Occipital lobe (tissue), 2 donors: ENCODE measurements around the gene LIPM. TPM values are rescaled to one million over a fixed set of nuclear protein-coding genes. Genes with fewer than 3 reads are reported as not detected.
A peak's percentile ranks its signal among the peaks of the same experiment; 100 is the strongest.

Experiments used
- DNase-seq: peaks from one replicate; lab custom pipeline; 2025; lab: John Stamatoyannopoulos, UW
- total RNA-seq: library from RNA; depleted of rRNA; stranded (reverse); fragments of >200 nt; gene quantifications from one replicate; pipeline ENCODE4 v1.2.3, GENCODE V29; 2014

The LIPM gene
- total RNA-seq, 1 donor from 2014 or later = not detected

- DNase-seq = no peak
Observed at GRCh38 chr10:88800152-88801125, 2.1 kb upstream of the LIPM start.

- no peak for DNase-seq
Observed at GRCh38 chr10:88803641-88804040, 1.1 kb downstream of the LIPM start.

- DNase-seq = no peak
Observed at GRCh38 chr10:88804083-88804812, 1.7 kb downstream of the LIPM start.

DNA sequence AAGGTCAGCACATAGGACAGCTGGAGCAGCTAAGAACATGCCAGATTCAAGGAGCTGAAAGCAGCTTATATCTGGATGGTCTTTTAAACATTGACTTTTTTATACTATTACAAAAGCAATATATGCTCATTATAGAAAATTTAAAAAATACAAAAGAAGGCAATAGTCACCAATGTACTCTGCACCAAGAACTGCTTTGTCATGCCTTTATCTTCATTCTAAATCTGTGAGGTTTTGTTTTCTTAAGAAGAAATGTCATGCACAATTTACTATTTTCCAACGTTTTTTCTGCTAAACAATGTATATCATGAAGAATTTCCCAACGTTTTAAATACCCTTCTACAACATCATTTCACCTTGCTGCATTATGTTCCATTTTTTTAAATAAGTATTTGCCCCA lies 2.8 kb downstream of the LIPM start:
- DNase-seq = no peak

GRCh38 chr10:88805924-88806323 lies 3.4 kb downstream of the LIPM start:
- DNase-seq = no peak

DNA sequence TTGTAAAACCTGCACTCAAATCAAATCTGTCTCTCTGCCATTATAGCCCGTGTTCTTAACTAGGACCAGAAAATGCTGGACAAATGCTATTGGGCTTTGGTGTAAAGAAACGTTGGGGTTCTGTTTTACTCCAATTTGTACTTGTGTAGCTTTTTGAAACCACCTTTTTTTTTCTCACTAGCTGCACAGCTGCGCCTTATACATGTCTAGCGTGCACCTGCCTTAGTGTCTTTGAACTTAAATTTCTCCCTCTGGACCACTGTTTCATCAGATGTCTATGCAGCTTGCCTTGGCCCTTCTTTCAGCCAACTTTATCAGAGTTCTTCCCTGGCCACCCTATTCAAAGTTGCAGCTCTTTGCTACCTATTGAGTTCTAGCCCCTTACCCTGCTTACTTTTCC lies 7.1 kb downstream of the LIPM start:
- no peak for DNase-seq

DNA sequence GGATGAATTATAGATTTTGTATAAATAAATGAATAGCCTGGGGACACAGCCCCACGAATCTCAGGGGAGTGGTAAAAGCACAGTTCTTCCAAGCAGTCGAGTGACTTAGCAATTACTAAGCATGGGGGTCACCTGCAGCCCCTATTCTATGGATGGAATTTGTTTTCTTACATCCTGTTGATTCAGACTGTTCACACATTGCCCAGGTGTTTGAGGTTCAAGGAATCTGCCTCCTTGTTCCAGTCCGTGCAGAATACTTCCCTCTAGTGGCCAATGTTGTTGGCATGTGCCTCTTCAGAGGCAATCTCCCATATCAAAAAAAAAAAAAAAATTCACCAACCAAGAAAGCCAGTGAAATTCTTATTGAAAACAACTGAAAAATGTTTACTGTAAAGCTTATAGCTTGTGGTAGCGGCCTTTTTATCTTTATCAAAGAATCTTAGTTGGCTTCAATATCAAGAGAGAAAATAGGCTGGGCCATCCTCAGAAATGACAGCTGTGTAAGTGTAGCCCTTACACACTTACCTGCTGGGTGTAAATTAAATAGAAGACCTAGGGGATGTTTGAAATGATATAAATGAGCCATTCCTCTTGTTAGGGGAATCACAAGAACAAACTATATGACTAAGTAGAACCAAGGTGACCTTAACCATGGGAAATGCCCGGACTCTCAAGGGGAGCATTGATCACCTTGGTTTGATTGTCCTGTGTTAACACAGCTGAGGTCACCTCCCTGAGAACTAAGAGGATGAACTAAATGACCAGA lies 7.8 kb downstream of the LIPM start:
- DNase-seq = no peak

GRCh38 chr10:88813200-88813599 lies 10.7 kb downstream of the LIPM start:
- no peak for DNase-seq

DNA sequence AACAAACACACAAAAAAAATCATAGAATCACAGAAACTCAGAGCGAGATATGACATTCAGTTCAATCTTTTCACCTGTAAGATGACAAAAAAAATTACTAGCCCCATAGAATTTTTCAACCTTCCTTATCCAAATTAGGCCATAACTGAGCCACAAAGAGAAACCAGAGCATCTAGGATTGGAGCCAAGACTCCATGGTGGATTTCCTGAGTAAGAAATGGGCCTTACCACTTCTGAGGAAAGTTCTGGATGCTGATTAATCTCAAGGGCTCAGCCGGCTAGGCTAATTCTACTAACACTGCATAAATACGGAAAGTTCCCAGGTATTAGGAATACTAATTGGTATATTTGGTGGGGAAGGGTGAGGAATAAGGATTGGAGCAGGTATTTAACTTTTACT lies 16.8 kb downstream of the LIPM start:
- no peak for DNase-seq

DNA sequence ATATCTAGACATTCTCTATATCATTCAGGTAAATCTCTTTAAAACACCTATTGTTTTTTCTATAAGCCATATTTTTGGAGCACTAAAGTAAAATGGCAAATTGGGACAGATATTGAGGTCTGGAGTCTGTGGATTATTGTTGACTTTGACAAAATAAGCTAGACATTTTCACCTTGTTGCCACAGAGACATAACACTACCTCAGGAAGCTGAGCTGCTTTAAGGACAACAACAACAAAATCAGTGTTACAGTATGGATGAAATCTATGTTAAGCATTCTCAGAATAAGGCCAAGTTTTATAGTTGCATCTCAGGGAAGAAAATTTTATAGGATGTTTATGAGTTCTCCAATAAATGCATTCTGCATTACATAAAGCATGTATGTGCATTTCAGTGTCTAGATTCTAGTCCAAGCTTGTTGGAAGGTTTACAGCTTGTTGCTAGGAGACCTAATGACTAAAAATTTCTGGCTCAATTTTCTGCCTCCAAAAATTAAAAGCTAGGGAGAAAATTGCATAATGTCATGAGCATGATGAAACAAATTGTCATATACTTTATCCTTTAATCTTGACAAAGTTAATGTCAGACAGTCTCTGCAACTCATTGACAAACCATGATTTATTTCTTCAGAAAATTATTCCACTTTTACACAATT lies 18.3 kb downstream of the LIPM start:
- no peak for DNase-seq

- DNase-seq = no peak
Observed at GRCh38 chr10:88826388-88826787, 23.9 kb downstream of the LIPM start.

DNA sequence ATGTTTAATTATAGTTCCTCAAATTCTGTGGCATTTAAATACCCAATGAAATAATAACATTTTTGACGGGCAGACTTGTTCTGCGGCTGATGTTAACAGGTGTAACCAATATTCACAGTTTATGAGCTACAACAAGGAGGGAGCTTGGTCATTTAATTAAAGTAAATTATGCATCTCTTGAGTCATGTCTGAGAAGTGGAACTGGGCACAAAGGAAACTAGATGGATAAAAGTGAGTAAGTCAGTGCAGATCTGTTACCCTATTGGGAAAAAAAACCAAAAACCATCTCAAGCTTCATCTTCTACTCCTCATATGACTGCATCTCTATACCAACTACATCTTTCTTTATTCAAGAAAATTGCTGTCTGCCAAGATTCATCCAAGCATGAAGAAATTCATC lies 25.1 kb downstream of the LIPM start:
- no peak for DNase-seq

DNA sequence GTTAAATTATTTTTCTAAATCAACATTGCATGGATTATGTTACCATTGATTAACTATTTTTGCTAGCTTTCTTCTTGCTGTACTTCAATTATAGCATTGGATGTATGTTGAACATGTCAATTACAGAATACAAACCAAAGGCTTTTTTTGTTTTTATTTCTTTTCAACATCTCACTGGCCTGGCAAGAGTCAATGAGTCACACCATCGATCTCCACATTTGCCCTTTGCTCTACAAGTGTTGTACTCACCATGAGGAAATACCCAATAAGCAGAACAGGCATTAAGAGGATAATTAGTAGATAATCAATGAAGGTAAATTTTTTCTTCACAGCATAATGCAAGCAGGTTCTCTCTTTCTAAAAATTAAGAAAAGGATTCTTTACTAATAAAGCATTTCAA lies 25.8 kb downstream of the LIPM start:
- DNase-seq = no peak

DNA sequence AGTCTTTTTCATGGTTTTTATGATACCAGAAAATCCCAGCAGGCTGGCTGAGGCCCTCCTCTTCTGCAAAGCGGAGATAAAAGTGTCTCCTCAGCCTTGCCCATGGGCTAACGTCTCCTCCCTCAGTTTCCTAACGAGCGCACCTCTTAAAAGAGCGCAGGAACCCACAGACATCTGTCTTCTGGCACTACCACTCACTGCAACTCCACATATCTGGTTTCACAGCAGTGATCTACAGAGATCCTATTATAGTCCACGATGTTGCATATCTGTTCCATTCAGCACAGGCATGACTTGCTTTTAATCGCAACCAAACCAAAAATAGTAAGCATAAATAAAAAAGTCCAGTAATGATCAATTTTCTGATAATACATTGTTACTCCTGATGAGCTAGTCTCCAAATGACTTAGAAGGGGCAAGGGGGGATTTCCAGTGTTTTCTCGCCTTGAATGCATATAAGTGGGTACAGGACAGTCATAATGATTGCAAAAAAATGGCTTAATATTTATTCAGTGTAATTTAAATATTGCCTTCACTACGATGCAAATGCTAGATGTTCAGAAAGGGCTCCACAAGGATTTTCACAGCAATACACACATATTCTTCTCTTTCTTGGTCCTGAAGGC lies 28.2 kb downstream of the LIPM start:
- DNase-seq = no peak

DNA sequence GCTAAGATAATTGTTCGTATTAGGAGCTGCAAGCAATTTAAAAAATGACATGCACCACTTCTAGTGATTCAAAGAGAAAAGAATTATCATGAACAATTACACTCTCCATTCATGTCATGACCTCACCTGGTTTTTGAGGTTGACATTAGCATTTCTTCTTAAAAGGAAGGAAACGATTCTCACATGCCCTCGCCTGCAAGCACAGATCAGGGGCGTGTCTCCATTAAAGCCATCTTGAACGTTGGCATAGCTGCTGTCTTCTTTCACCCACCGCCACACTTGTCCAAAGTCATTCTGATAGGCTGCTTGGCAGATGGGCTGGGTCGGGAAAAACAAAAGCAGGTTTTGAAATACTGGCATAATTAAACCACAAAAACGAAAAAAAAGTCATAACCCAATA lies 29.2 kb downstream of the LIPM start:
- no peak for DNase-seq

- DNase-seq = no peak
Observed at GRCh38 chr10:88832376-88832775, 29.8 kb downstream of the LIPM start.

DNA sequence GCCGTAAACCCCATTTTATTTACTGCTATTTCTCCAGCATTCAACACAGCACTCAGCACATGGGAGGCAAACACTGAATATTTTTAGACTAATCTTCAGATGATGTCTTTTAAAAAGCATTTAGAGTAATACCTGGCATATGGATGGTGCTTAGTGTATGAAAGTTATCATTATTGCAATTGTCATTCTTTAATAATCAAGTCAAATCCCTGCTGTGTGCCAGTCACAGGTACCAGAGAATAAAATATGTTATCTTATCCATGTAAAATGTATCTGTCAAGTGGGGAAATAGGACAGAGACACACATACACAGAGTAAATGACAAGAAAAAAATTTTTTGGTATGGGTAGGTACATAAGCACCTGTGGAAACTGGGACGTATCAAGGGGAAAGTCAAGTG lies 30.6 kb downstream of the LIPM start:
- no peak for DNase-seq

- DNase-seq = no peak
Observed at GRCh38 chr10:88833723-88834122, 31.2 kb downstream of the LIPM start.

GRCh38 chr10:88835096-88835909 lies 32.8 kb downstream of the LIPM start:
- DNase-seq = peak; percentile 61

GRCh38 chr10:88835910-88836221 lies 33.3 kb downstream of the LIPM start:
- no peak for DNase-seq
